ENCODE results near the gene ZDHHC11.
A peak's percentile ranks its signal among the peaks of the same experiment; 100 is the strongest.

DNA sequence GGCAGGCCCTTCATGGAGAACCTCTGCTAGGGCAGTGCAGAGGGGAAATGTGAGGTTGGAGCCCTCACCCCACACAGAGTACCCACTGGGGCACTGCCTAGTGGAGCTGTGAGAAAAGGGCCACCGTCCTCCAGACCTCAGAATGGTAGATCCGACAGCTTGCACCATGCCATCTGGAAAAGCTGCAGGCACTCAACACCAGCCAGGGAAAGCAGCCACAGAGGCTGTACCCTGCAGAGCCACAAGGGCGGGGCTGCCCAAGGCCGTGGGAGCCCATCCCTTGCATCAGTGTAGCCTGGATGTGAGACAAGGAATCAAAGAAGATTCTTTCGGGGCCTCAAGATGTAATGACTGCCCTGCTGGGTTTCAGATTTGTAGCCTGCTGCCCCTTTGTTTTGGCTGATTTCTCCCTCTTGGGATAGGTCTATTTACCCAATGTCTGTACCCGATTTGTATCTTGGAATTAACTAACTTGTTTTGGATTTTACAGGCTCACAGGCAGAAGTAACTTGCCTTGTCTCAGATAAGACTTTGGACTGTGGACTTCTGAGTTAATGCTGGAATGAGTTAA lies 16.6 kb upstream of the ZDHHC11 start:
- TF ChIP-seq CTCF (conservative IDR thresholded peaks at IDR 0.05; ENCODE audit: low read depth in 2 of 2) (peak in 1 of 2 experiments; percentile 11; a peak in 1 of 4 replicates), EZH2 (IDR thresholded peaks at IDR 0.05; ENCODE audit: low read depth, unreplicated experiment) (no peak), JUNB (IDR thresholded peaks at IDR 0.05; ENCODE audit: unreplicated experiment) (no peak), POLR2AphosphoS5 (IDR thresholded peaks at IDR 0.05; ENCODE audit: low read depth) (no peak), EZH2phosphoT487 (IDR thresholded peaks at IDR 0.05; ENCODE audit: unreplicated experiment) (no peak), CREB1 (CRISPR knock-in tag; IDR thresholded peaks at IDR 0.05; ENCODE audit: low read depth) (no peak), ETS1 (IDR thresholded peaks at IDR 0.05) (no peak)
